ENCODE measurements around the gene INPP5K.

- no peak for TF ChIP-seq POLR2A (IDR thresholded peaks at IDR 0.05; ENCODE audit: low read depth)
- no peak for TF ChIP-seq CTCF (IDR thresholded peaks at IDR 0.05)
- no peak for TF ChIP-seq POLR2AphosphoS5 (IDR thresholded peaks at IDR 0.05)
Measured at GRCh38 chr17:1503699-1504098, 12.7 kb downstream of the INPP5K start.
